ES-I3 (cell line): Measurements from ENCODE around the gene PROM2.
A peak's percentile ranks its signal among the peaks of the same experiment; 100 is the strongest.

Experiments used
- H3K36me3 ChIP-seq: 2 replicates; pipeline ENCODE4 v1.6.1; 2013; ENCODE audit warnings: mild to moderate bottlenecking, low read length, control low read depth, moderate library complexity; ENCODE audit not compliant: insufficient read depth
- H3K4me1 ChIP-seq: 2 replicates; pipeline ENCODE4 v1.6.1; 2013; ENCODE audit warnings: mild to moderate bottlenecking, control low read depth, low read length; ENCODE audit not compliant: insufficient read depth
- H3K9ac ChIP-seq: 2 replicates; pipeline ENCODE4 v1.6.1; 2013; ENCODE audit warnings: low read depth, mild to moderate bottlenecking, low read length, moderate library complexity
- H3K9me3 ChIP-seq: 2 replicates; pipeline ENCODE4 v1.6.1; 2013; ENCODE audit warnings: mild to moderate bottlenecking, low read length, moderate library complexity; ENCODE audit not compliant: control insufficient read depth, insufficient read depth

PROM2 gene

GRCh38 chr2:95287806-95288205 is 13.6 kb downstream of the PROM2 start:
- Histone ChIP-seq H3K9ac (no peak overlapping the region), H3K36me3 (no peaks in the 10 kb centered on the region), H3K4me1 (no peaks in the 10 kb centered on the region), H3K9me3 (peaks cover 3% of the 10 kb centered on the region)

DNA sequence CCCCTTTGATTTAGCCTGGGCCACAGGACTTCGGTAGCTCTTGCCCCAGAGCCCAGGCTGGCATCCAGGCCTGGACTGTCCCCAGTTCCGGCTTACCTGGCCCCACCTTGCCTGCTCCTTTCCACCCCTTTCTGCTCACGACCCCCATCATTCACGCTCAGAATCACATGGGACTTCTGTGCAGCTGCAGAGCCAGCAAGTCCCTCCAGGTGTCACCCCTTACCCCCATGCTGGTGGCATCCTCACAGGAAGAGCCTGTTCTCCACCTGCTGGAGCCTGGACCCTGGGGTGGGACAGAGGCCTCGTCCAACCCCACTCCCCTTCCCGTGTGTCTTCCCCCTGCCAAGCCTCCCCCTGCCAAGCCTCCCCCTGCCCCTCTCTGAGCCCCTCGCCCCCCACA is 15.0 kb downstream of the PROM2 start:
- H3K9ac ChIP-seq = no peak overlapping the region
- H3K4me1 ChIP-seq = no peaks in the 10 kb centered on the region
- no peaks in the 10 kb centered on the region for H3K36me3 ChIP-seq
- peaks cover 3% of the 10 kb centered on the region for H3K9me3 ChIP-seq

- no peaks in the 10 kb centered on the region for H3K36me3 ChIP-seq
- no peaks in the 10 kb centered on the region for H3K4me1 ChIP-seq
- H3K9ac ChIP-seq = no peak overlapping the region
- peaks cover 3% of the 10 kb centered on the region for H3K9me3 ChIP-seq
Measured at GRCh38 chr2:95291222-95291621, 17.0 kb downstream of the PROM2 start.

GRCh38 chr2:95292623-95293260 is 18.5 kb downstream of the PROM2 start:
- Histone ChIP-seq H3K9me3 (peaks cover 3% of the 10 kb centered on the region), H3K36me3 (no peaks in the 10 kb centered on the region), H3K9ac (no peak overlapping the region), H3K4me1 (no peaks in the 10 kb centered on the region)

- H3K4me1 ChIP-seq = no peaks in the 10 kb centered on the region
- peaks cover 3% of the 10 kb centered on the region for H3K9me3 ChIP-seq
- no peaks in the 10 kb centered on the region for H3K36me3 ChIP-seq
- H3K9ac ChIP-seq = no peak overlapping the region
Measured at GRCh38 chr2:95294579-95295250, 20.5 kb downstream of the PROM2 start.

DNA sequence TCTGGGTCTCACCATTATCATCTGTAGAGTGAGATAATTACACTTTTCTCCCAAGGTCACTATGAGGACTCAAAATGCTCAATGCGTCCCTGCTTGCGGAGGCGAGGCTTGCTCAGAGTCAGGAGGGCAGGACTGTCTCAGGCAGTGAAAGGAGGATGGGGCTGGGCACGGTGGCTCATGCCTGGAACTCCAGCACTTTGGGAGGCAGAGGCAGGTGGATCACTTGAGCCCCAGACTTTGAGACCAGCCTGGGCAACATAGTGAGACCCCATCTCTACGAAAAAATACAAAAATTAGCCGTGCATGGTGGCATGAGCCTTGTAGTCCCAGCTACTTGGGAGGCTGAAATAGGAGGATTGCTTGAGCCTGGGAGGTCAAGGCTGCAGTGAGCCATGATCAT is 21.1 kb downstream of the PROM2 start:
- H3K9me3 ChIP-seq = peaks cover 3% of the 10 kb centered on the region
- H3K36me3 ChIP-seq = no peaks in the 10 kb centered on the region
- H3K4me1 ChIP-seq = no peaks in the 10 kb centered on the region
- H3K9ac ChIP-seq = no peak overlapping the region

GRCh38 chr2:95296011-95296410 is 21.8 kb downstream of the PROM2 start:
- H3K9ac ChIP-seq = no peak overlapping the region
- no peaks in the 10 kb centered on the region for H3K36me3 ChIP-seq
- H3K9me3 ChIP-seq = peaks cover 3% of the 10 kb centered on the region; the same call in 1 of the 2 replicates
- H3K4me1 ChIP-seq = no peaks in the 10 kb centered on the region

GRCh38 chr2:95296880-95297487 is 22.7 kb downstream of the PROM2 start, which contains the start of gene KCNIP3:
KCNIP3 (plus strand) TSS chr2:95297347; CDS start chr2:95297439, 92 bp downstream.
- H3K9me3 ChIP-seq = no peaks in the 10 kb centered on the region
- no peaks in the 10 kb centered on the region for H3K36me3 ChIP-seq
- H3K4me1 ChIP-seq = no peaks in the 10 kb centered on the region
- peak within 1 kb of the TSS; percentile 15; the same call in 1 of the 2 replicates for H3K9ac ChIP-seq

- no peaks in the 10 kb centered on the region for H3K36me3 ChIP-seq
- no peaks in the 10 kb centered on the region for H3K9me3 ChIP-seq
- no peaks in the 10 kb centered on the region for H3K4me1 ChIP-seq
- H3K9ac ChIP-seq = peak overlapping the region; percentile 15; the same call in 1 of the 2 replicates
Measured at GRCh38 chr2:95297639-95298395, 23.6 kb downstream of the PROM2 start.

GRCh38 chr2:95298486-95299111 is 24.4 kb downstream of the PROM2 start:
- Histone ChIP-seq H3K36me3 (no peaks in the 10 kb centered on the region), H3K9me3 (no peaks in the 10 kb centered on the region), H3K4me1 (no peaks in the 10 kb centered on the region), H3K9ac (no peak overlapping the region)

DNA sequence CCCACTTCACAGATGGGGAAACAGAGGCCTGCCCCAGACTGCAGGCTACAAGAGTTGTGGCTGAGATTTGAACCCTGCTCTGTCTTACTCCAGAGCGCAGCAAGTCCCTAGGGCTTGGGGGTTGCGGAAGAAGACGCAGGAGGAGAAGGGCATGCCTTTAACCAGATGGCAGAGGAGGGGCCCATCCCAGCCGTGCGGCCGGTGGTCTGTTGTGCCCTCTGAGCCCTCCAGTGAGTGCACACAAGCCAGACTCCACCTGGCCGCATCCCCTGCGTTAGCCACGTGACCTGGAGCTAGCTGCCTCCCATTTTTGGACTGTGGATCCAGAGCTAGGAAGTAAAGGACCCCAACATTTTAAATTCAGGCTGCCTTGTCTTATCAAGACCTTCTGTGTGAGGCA is 25.7 kb downstream of the PROM2 start:
- Histone ChIP-seq H3K36me3 (no peaks in the 10 kb centered on the region), H3K9me3 (no peaks in the 10 kb centered on the region), H3K9ac (no peak overlapping the region), H3K4me1 (no peaks in the 10 kb centered on the region)

GRCh38 chr2:95300450-95300849 is 26.2 kb downstream of the PROM2 start:
- peaks cover 3% of the 10 kb centered on the region; the same call in 1 of the 2 replicates for H3K4me1 ChIP-seq
- H3K9me3 ChIP-seq = no peaks in the 10 kb centered on the region
- no peaks in the 10 kb centered on the region for H3K36me3 ChIP-seq
- H3K9ac ChIP-seq = no peak overlapping the region

GRCh38 chr2:95301186-95301585 is 26.9 kb downstream of the PROM2 start:
- Histone ChIP-seq H3K36me3 (no peaks in the 10 kb centered on the region), H3K4me1 (peaks cover 5% of the 10 kb centered on the region; the same call in 1 of the 2 replicates), H3K9ac (no peak overlapping the region), H3K9me3 (no peaks in the 10 kb centered on the region)
